Chondrocyte (in vitro differentiated cells): ENCODE measurements around the gene KIAA0232. TPM values are rescaled to one million over a fixed set of nuclear protein-coding genes. Genes with fewer than 3 reads are reported as not detected.
"Not testable (repeated sequence)": the region's sequence is repeated elsewhere in the genome, so short reads cannot be mapped to it uniquely, and the experiment has no call there.

ENCODE experiments used
- DNase-seq: peaks from one replicate; pipeline ENCODE4 v3.0.0; 2021; ENCODE audit warnings: mixed read lengths, low spot score
- H3K27ac Mint-ChIP-seq: one replicate; pipeline ENCODE4 v1.8.0; 2021; ENCODE audit warnings: mild to moderate bottlenecking, moderate library complexity, mixed read lengths; ENCODE audit not compliant: unreplicated experiment
- H3K27me3 Mint-ChIP-seq: 2 replicates; pipeline ENCODE4 v1.8.0; 2021; ENCODE audit warnings: low read depth, mixed read lengths
- H3K36me3 Mint-ChIP-seq: 2 replicates; pipeline ENCODE4 v1.8.0; 2021; ENCODE audit warnings: low read depth, mixed read lengths
- H3K4me1 Mint-ChIP-seq: 2 replicates; pipeline ENCODE4 v1.8.0; 2021; ENCODE audit warnings: low read depth, mild to moderate bottlenecking, mixed read lengths
- H3K4me3 Mint-ChIP-seq: one replicate; pipeline ENCODE4 v1.8.0; 2021; ENCODE audit warnings: mild to moderate bottlenecking, moderate library complexity, mixed read lengths; ENCODE audit not compliant: unreplicated experiment
- H3K9me3 Mint-ChIP-seq: 2 replicates; pipeline ENCODE4 v1.8.0; 2021; ENCODE audit warnings: low read depth, mixed read lengths
- total RNA-seq: library from RNA; stranded (reverse); gene quantifications from 3 replicates; pipeline ENCODE4 v1.2.1, GENCODE V29; 2021
- TF ChIP-seq, protein P1 (sequence below): fragments of 200-600 bp; sonication (generic); IDR thresholded peaks from 2 replicates; pipeline ENCODE4 v1.5.0; 2021; ENCODE audit warnings: antibody characterized with exemption, mild to moderate bottlenecking, moderate library complexity

The KIAA0232 gene
- total RNA-seq, 1 donor from 2014 or later = 24.7 TPM

- Mint-ChIP-seq H3K4me1 (peaks cover 8% of the 10 kb centered on the region), H3K4me3 (no peak overlapping the region), H3K27me3 (no peaks in the 10 kb centered on the region), H3K9me3 (no peaks in the 10 kb centered on the region), H3K27ac (no peak overlapping the region), H3K36me3 (no peaks in the 10 kb centered on the region)
- DNase-seq = no peak
- TF ChIP-seq, protein P1, sequence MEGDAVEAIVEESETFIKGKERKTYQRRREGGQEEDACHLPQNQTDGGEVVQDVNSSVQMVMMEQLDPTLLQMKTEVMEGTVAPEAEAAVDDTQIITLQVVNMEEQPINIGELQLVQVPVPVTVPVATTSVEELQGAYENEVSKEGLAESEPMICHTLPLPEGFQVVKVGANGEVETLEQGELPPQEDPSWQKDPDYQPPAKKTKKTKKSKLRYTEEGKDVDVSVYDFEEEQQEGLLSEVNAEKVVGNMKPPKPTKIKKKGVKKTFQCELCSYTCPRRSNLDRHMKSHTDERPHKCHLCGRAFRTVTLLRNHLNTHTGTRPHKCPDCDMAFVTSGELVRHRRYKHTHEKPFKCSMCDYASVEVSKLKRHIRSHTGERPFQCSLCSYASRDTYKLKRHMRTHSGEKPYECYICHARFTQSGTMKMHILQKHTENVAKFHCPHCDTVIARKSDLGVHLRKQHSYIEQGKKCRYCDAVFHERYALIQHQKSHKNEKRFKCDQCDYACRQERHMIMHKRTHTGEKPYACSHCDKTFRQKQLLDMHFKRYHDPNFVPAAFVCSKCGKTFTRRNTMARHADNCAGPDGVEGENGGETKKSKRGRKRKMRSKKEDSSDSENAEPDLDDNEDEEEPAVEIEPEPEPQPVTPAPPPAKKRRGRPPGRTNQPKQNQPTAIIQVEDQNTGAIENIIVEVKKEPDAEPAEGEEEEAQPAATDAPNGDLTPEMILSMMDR = no peak
These were observed 119.3 kb downstream of the KIAA0232 start for GRCh38 chr4:6901669-6902317.

DNA sequence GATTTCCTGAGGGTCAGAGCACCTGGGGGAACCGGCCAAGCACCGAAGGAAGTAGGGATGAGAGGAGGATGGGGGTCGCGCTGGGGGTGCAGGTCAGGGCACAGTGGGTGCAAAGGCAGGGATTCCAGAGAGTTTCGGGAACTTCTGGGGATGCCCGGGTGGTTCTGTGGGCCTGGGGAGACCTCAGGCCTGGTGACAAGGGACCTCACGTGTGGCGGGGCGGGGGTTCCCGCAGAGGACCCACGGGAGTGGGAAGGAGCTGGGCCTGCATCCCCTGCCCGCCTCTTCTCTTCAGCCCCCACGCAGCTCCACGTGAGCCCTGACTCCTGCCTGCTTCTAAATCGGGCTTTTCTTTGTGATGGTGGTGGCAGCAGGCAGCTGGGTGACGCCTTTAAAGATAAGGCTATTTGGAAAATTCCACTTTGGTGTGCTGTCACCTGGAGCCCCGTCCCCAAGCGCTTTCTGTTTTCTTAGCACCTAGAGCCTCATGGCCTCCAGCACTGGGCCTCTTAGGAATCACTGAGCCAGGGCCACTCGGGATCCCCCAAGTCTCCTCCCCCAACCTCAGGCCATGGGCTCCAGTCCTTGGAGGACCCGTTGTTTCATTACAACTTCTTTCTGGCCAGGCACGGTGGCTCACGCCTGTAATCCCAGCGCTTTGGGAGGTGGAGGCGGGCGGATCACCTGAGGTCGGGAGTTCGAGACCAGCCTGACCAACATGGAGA is 120.0 kb downstream of the KIAA0232 start:
- H3K4me1 Mint-ChIP-seq = peaks cover 5% of the 10 kb centered on the region
- no peak overlapping the region for H3K27ac Mint-ChIP-seq
- no peak overlapping the region for H3K4me3 Mint-ChIP-seq
- peaks cover under 1% of the 10 kb centered on the region for H3K27me3 Mint-ChIP-seq
- no peaks in the 10 kb centered on the region for H3K9me3 Mint-ChIP-seq
- DNase-seq = peak; percentile 85
- H3K36me3 Mint-ChIP-seq = no peaks in the 10 kb centered on the region
- TF ChIP-seq, protein P1 = no peak

DNA sequence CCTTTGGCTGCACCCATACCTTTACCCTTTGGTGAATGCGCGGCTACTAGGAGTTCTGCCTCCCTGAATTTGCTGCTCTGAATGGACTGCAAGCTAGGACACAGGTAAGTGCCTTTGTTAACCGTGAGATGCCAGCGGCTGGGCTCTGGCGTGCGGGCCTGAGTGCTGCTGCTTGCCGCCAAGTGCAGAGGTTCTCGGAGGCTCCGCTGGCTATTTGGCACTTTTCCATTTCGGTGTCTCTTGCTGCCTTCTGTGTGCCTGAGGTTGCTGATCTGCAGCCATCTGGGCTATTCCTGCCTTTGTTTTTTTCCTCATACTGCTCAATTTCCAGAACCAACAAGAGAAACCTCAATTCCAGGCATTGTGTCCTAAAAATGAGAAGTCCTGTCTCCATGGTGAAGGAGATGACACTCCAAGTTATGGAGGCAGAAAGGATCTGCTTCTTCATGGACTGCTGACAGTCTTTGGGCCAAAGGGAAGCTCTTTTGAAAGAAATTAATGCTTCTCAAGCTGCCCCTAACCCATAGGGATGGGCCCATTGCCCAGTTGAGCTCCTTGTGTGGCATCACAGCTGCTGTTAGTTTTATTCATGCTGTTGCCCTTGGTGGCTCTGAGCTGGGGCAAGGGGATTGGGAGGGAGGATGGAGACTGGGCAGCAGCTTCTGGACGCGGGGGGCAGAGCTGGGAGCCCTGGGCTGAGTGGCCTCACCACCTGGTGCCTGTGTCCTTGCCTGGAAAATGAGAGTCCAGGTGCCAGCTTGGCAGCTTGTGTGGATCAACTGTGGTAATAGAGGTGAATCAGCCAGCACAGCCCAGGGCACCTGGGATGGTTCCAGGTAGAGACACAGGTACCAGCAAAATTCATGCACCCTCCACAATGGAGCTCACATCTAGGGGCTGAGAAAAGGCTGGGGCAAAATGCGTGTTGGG is 123.3 kb downstream of the KIAA0232 start:
- H3K4me3 Mint-ChIP-seq = no peak overlapping the region
- H3K27me3 Mint-ChIP-seq = peaks cover 4% of the 10 kb centered on the region
- DNase-seq = no peak
- H3K9me3 Mint-ChIP-seq = no peaks in the 10 kb centered on the region
- H3K4me1 Mint-ChIP-seq = peaks cover 22% of the 10 kb centered on the region
- H3K36me3 Mint-ChIP-seq = no peaks in the 10 kb centered on the region
- TF ChIP-seq, protein P1 = no peak
- H3K27ac Mint-ChIP-seq = no peak overlapping the region

DNA sequence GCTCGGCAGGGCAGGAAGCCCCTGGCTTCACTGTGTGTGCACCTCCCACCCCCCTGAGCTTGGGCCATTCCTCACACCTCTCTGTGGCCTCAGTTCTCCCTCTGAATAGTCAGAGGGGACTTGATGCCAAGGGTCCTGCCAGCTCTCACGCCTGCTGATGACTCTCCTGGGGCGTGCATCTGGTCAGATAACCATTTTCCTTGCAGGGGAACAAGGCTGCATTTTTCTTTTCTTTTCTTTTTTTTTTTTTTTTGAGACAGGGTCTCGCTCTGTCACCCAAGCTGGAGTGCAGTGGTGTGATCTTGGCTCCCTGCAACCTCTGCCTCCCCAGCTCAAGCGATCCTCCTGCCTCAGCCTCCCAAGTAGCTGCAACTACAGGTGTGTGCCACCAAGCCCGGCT is 124.0 kb downstream of the KIAA0232 start:
- H3K4me1 Mint-ChIP-seq = peaks cover 27% of the 10 kb centered on the region
- H3K4me3 Mint-ChIP-seq, H3K27ac Mint-ChIP-seq, DNase-seq, H3K27me3 Mint-ChIP-seq, H3K36me3 Mint-ChIP-seq, H3K9me3 Mint-ChIP-seq: not testable (repeated sequence)

GRCh38 chr4:6907658-6908191 is 125.2 kb downstream of the KIAA0232 start:
- no peak overlapping the region for H3K4me3 Mint-ChIP-seq
- H3K27me3 Mint-ChIP-seq = peaks cover 4% of the 10 kb centered on the region

More at GRCh38 chr4:6907658-6908191, 125.2 kb downstream of the KIAA0232 start:
- no peak for DNase-seq
- peaks cover 2% of the 10 kb centered on the region for H3K36me3 Mint-ChIP-seq
- H3K4me1 Mint-ChIP-seq = peaks cover 29% of the 10 kb centered on the region
- no peaks in the 10 kb centered on the region for H3K9me3 Mint-ChIP-seq
- TF ChIP-seq, protein P1 = peak; percentile 71
- H3K27ac Mint-ChIP-seq = no peak overlapping the region
